ENCODE measurements around the gene MYL7. TPM values are rescaled to one million over a fixed set of nuclear protein-coding genes. Genes with fewer than 3 reads are reported as not detected.

The MYL7 gene
- total RNA-seq, 1 donor from 2014 or later, result 11.4 TPM

- no peaks in the 10 kb centered on the region for H3K27me3 Mint-ChIP-seq (ENCODE audit: low read depth)
- no peaks in the 10 kb centered on the region for H3K36me3 Mint-ChIP-seq
- no peaks in the 10 kb centered on the region for H3K9me3 Mint-ChIP-seq
- H3K4me3 Mint-ChIP-seq, result no peak overlapping the region
- TF ChIP-seq CTCF (IDR thresholded peaks at IDR 0.05; ENCODE audit: unreplicated experiment), result no peak
- H3K4me1 Mint-ChIP-seq, result peaks cover 17% of the 10 kb centered on the region
- DNase-seq (ENCODE audit: low spot score in 2 of 2, unreplicated experiment in 2 of 2), result no peak
- H3K27ac Mint-ChIP-seq, result no peak overlapping the region
Observed at GRCh38 chr7:44134943-44135628, 6.0 kb downstream of the MYL7 start.

- DNase-seq (ENCODE audit: low spot score in 2 of 2, unreplicated experiment in 2 of 2), result no peak
- TF ChIP-seq CTCF (IDR thresholded peaks at IDR 0.05; ENCODE audit: unreplicated experiment), result no peak
- no peaks in the 10 kb centered on the region for H3K36me3 Mint-ChIP-seq
- no peak overlapping the region for H3K4me3 Mint-ChIP-seq
- H3K27ac Mint-ChIP-seq, result no peak overlapping the region
- H3K9me3 Mint-ChIP-seq, result no peaks in the 10 kb centered on the region
- no peaks in the 10 kb centered on the region for H3K27me3 Mint-ChIP-seq (ENCODE audit: low read depth)
- peaks cover 17% of the 10 kb centered on the region for H3K4me1 Mint-ChIP-seq
Observed at GRCh38 chr7:44133295-44133694, 7.8 kb downstream of the MYL7 start.

- no peak for TF ChIP-seq CTCF (IDR thresholded peaks at IDR 0.05; ENCODE audit: unreplicated experiment)
- peaks cover 11% of the 10 kb centered on the region for H3K9me3 Mint-ChIP-seq
- H3K4me3 Mint-ChIP-seq, result no peak overlapping the region
- H3K4me1 Mint-ChIP-seq, result peaks cover 17% of the 10 kb centered on the region
- H3K36me3 Mint-ChIP-seq, result no peaks in the 10 kb centered on the region
- peak overlapping the region; percentile 91 for H3K27ac Mint-ChIP-seq
- no peak for DNase-seq (ENCODE audit: low spot score in 2 of 2, unreplicated experiment in 2 of 2)
- H3K27me3 Mint-ChIP-seq (ENCODE audit: low read depth), result no peaks in the 10 kb centered on the region
Observed at GRCh38 chr7:44132039-44132438, 9.1 kb downstream of the MYL7 start.

- H3K4me1 Mint-ChIP-seq, result peaks cover 17% of the 10 kb centered on the region
- peaks cover 16% of the 10 kb centered on the region for H3K9me3 Mint-ChIP-seq
- H3K36me3 Mint-ChIP-seq, result peaks cover 3% of the 10 kb centered on the region
- no peaks in the 10 kb centered on the region for H3K27me3 Mint-ChIP-seq (ENCODE audit: low read depth)
- H3K4me3 Mint-ChIP-seq, result no peak overlapping the region
- H3K27ac Mint-ChIP-seq, result peak overlapping the region; percentile 91
- no peak for TF ChIP-seq CTCF (IDR thresholded peaks at IDR 0.05; ENCODE audit: unreplicated experiment)
- no peak for DNase-seq (ENCODE audit: low spot score in 2 of 2, unreplicated experiment in 2 of 2)
Observed at GRCh38 chr7:44131173-44132029, 9.7 kb downstream of the MYL7 start.

GRCh38 chr7:44128721-44129582, 12.2 kb downstream of the MYL7 start:
- Mint-ChIP-seq H3K27ac (no peak overlapping the region), H3K9me3 (peaks cover 16% of the 10 kb centered on the region), H3K4me3 (no peak overlapping the region), H3K4me1 (peaks cover 19% of the 10 kb centered on the region), H3K27me3 (ENCODE audit: low read depth) (no peaks in the 10 kb centered on the region), H3K36me3 (peaks cover 3% of the 10 kb centered on the region)
- DNase-seq (ENCODE audit: low spot score in 2 of 2, unreplicated experiment in 2 of 2), result no peak
- TF ChIP-seq CTCF (IDR thresholded peaks at IDR 0.05; ENCODE audit: unreplicated experiment), result no peak
